SK-N-SH (cell line): ENCODE results near the gene NEBL. TPM values are rescaled to one million over a fixed set of nuclear protein-coding genes. Genes with fewer than 3 reads are reported as not detected.

ENCODE experiments used
- CTCF ChIA-PET: fragments of 300-600, 350-600 bp; formaldehyde crosslinking; extraction: SDS; loops from one replicate; lab custom pipeline; 2021; lab: Yijun Ruan, JAX
- POLR2A ChIA-PET: fragments of 350-600 bp; sonication (Branson Sonifier 250); formaldehyde crosslinking; extraction: SDS; loops from one replicate; lab custom pipeline; 2020; ENCODE audit warnings: antibody characterized with exemption, inconsistent platforms; lab: Yijun Ruan, JAX
- DNase-seq: peaks from one replicate; pipeline ENCODE4 v3.0.0; 2012
- H2AFZ ChIP-seq: fragments of 200-600 bp; sonication (generic); 2 replicates; pipeline ENCODE4 v1.8.1; 2016; ENCODE audit warnings: antibody characterized with exemption, mild to moderate bottlenecking, low read depth
- H3F3A ChIP-seq: fragments of 200-600 bp; sonication (generic); replicated peaks from 2 replicates; pipeline ENCODE3; 2016; ENCODE audit warnings: antibody characterized with exemption, mild to moderate bottlenecking; ENCODE audit not compliant: insufficient read depth
- H3K27ac ChIP-seq, 2 experiments: fragments of 200-500 bp in 1 of 2; fragments of 200-600 bp in 1 of 2; sonication (Bioruptor generic) in 1 of 2; sonication (generic), shearing (Covaris generic) in 1 of 2; 2 replicates each; pipeline versions ENCODE4 v1.5.1 to v1.6.1; 2014 to 2016; ENCODE audit warnings: low read depth in 2 of 2, inconsistent platforms in 1 of 2, low read length in 1 of 2, mild to moderate bottlenecking in 1 of 2, mixed read lengths in 1 of 2
- H3K27me3 ChIP-seq: fragments of 200-600 bp; sonication (generic), shearing (Covaris generic); 2 replicates; pipeline ENCODE4 v1.6.1; 2016; ENCODE audit warnings: mixed run types; ENCODE audit not compliant: insufficient read depth
- H3K36me3 ChIP-seq, 2 experiments: fragments of 200-500 bp in 1 of 2; fragments of 200-600 bp in 1 of 2; sonication (Bioruptor generic) in 1 of 2; sonication (generic) in 1 of 2; replicated peaks in 1 of 2; 2 replicates each; pipeline versions ENCODE3 to v1.5.1; 2014 to 2016; ENCODE audit warnings: low read length in 1 of 2, mild to moderate bottlenecking in 1 of 2; ENCODE audit not compliant: insufficient read depth in 2 of 2, control insufficient read depth in 1 of 2
- H3K4me1 ChIP-seq, 2 experiments: fragments of 200-500 bp in 1 of 2; fragments of 200-600 bp in 1 of 2; sonication (Bioruptor generic) in 1 of 2; sonication (generic), shearing (Covaris generic) in 1 of 2; 2 replicates each; pipeline versions ENCODE4 v1.5.1 to v1.6.1; 2014 to 2016; ENCODE audit warnings: low read depth in 1 of 2, low read length in 1 of 2, mixed run types in 1 of 2; ENCODE audit not compliant: insufficient read depth in 2 of 2, control insufficient read depth in 1 of 2
- H3K4me2 ChIP-seq: fragments of 200-600 bp; sonication (generic), shearing (Covaris generic); 2 replicates; pipeline ENCODE4 v1.6.1; 2017; ENCODE audit warnings: mixed run types
- H3K4me3 ChIP-seq, 2 experiments: fragments of 200-500 bp in 1 of 2; fragments of 200-600 bp in 1 of 2; sonication (Bioruptor generic) in 1 of 2; sonication (generic), shearing (Covaris generic) in 1 of 2; 2 replicates each; pipeline versions ENCODE4 v1.5.1 to v1.8.1; 2014 to 2016; ENCODE audit warnings: low read depth in 2 of 2, inconsistent platforms in 1 of 2, low read length in 1 of 2, mild to moderate bottlenecking in 1 of 2, mixed read lengths in 1 of 2, moderate library complexity in 1 of 2
- H3K79me2 ChIP-seq: fragments of 200-600 bp; sonication (generic); 2 replicates; pipeline ENCODE4 v1.8.1; 2017; ENCODE audit warnings: mild to moderate bottlenecking; ENCODE audit not compliant: insufficient read depth
- H3K9ac ChIP-seq: fragments of 200-600 bp; sonication (generic); 2 replicates; pipeline ENCODE4 v1.6.1; 2017; ENCODE audit warnings: mixed run types
- H3K9me2 ChIP-seq: fragments of 200-600 bp; sonication (generic); 2 replicates; pipeline ENCODE4 v1.6.1; 2017; ENCODE audit warnings: mixed run types
- H3K9me3 ChIP-seq: fragments of 200-600 bp; sonication (generic); 2 replicates; pipeline ENCODE4 v1.6.1; 2017; ENCODE audit warnings: mixed run types, mild to moderate bottlenecking, moderate library complexity
- H4K20me1 ChIP-seq: fragments of 200-600 bp; sonication (generic); 2 replicates; pipeline ENCODE4 v1.6.1; 2017; ENCODE audit warnings: mild to moderate bottlenecking, mixed run types; ENCODE audit not compliant: insufficient read depth
- ELF1 ChIP-seq: IDR thresholded peaks from 2 replicates; pipeline ENCODE4 v1.4.0; 2012
- FOSL2 ChIP-seq: IDR thresholded peaks from 2 replicates; pipeline ENCODE4 v1.4.0; 2012; ENCODE audit warnings: low read depth, mild to moderate bottlenecking, moderate library complexity, borderline replicate concordance
- GATA2 ChIP-seq: sonication (generic); formaldehyde crosslinking; IDR thresholded peaks from 2 replicates; pipeline ENCODE4 v1.5.0; 2020; ENCODE audit warnings: mild to moderate bottlenecking, missing genetic modification reagents
- NFIC ChIP-seq: IDR thresholded peaks from 2 replicates; pipeline ENCODE4 v1.4.0; 2012; ENCODE audit warnings: borderline replicate concordance
- SIN3A ChIP-seq: IDR thresholded peaks from 2 replicates; pipeline ENCODE4 v1.6.1; 2012; ENCODE audit warnings: low read depth, mild to moderate bottlenecking, low read length, moderate library complexity, borderline replicate concordance
- SMC3 ChIP-seq: IDR thresholded peaks from 2 replicates; pipeline ENCODE4 v1.6.1; 2012; ENCODE audit warnings: low read depth, low read length, improper control_type of control experiment
- TAF1 ChIP-seq: IDR thresholded peaks from 2 replicates; pipeline ENCODE4 v1.6.1; 2012; ENCODE audit warnings: low read depth, mild to moderate bottlenecking, low read length, moderate library complexity, borderline replicate concordance
- TEAD4 ChIP-seq: IDR thresholded peaks from 2 replicates; pipeline ENCODE4 v1.4.0; 2012; ENCODE audit warnings: mild to moderate bottlenecking, borderline replicate concordance; ENCODE audit not compliant: insufficient read depth
- YY1 ChIP-seq: IDR thresholded peaks from 2 replicates; pipeline ENCODE4 v1.4.0; 2012; ENCODE audit warnings: low read depth, mild to moderate bottlenecking
- WGBS: methylation state at CpG from one replicate; pipeline ENCODE4 v1.1.6; 2017; ENCODE audit warnings: low lambda C conversion rate; 5-methylcytosine and 5-hydroxymethylcytosine counted together
- polyA plus RNA-seq, 3 experiments: library from polyadenylated mRNA; depleted of rRNA; stranded (reverse); fragments of >200 nt; gene quantifications; 2 replicates each; pipeline ENCODE4 v1.2.3, GENCODE V29; 2012
- TF ChIP-seq, protein P1 (sequence below): IDR thresholded peaks from 2 replicates; pipeline ENCODE4 v1.6.1; 2012; ENCODE audit warnings: mild to moderate bottlenecking, low read depth, low read length, moderate library complexity
- TF ChIP-seq, protein P2 (sequence below): fragments of 150-350 bp; IDR thresholded peaks from 2 replicates; pipeline ENCODE4 v1.6.1; 2016; ENCODE audit warnings: mild to moderate bottlenecking, low read depth, low read length
- TF ChIP-seq, protein P3 (sequence below): IDR thresholded peaks from 2 replicates; pipeline ENCODE4 v1.4.0; 2012; ENCODE audit warnings: low read depth
- TF ChIP-seq, protein P4 (sequence below): fragments of 200-600 bp; sonication (generic); IDR thresholded peaks from 2 replicates; pipeline ENCODE4 v1.6.1; 2017; ENCODE audit warnings: antibody characterized with exemption, mild to moderate bottlenecking, moderate library complexity
- TF ChIP-seq, protein P5 (sequence below): IDR thresholded peaks from 2 replicates; pipeline ENCODE4 v1.4.0; 2012; ENCODE audit warnings: low read depth, borderline replicate concordance
- TF ChIP-seq, protein P6 (sequence below): fragments of 150-350 bp; IDR thresholded peaks from 2 replicates; pipeline ENCODE4 v1.6.1; 2017; ENCODE audit warnings: antibody characterized with exemption, low read length, low read depth, borderline replicate concordance

The NEBL gene
- polyA plus RNA-seq, 1 of the 3 experiments (the other 2 are of a cell fraction), result 0.58 TPM

DNA sequence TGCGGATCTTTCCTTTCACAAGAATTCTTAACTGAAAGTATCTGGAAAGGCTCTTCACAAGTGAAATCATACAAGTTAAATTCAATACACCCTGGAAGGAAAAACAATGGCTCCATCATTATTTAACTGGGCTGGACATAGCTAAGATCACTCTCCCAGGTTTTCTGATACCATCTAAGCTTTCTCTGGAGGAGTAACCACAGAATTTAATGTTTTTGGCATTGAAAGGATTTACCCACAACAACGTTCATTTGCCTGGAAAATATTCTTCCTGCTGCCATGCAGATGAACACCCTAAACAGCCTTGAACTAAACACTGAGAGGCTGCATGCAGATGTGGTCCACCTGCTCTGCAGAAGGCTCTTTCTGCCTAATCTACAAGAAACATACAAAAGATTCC, 4.3 kb downstream of the NEBL start:
- no peaks in the 10 kb centered on the region for H3K79me2 ChIP-seq
- POLR2A ChIA-PET, result no interaction called here
- H3K4me2 ChIP-seq, result no peak overlapping the region
- no peaks in the 10 kb centered on the region for H3F3A ChIP-seq
- no peak overlapping the region for H3K9ac ChIP-seq
- no peaks in the 10 kb centered on the region for H4K20me1 ChIP-seq
- H3K4me1 ChIP-seq, result peaks cover 0 to 51% of the 10 kb centered on the region in 2 experiments; a peak in 2 of 4 replicates
- DNase-seq, result no peak
- TF ChIP-seq GATA2 (CRISPR knock-in tag) (no peak), TAF1 (no peak), ELF1 (no peak), FOSL2 (no peak), SIN3A (no peak), SMC3 (no peak), TEAD4 (no peak), NFIC (no peak), YY1 (no peak)
- TF ChIP-seq, protein P1, sequence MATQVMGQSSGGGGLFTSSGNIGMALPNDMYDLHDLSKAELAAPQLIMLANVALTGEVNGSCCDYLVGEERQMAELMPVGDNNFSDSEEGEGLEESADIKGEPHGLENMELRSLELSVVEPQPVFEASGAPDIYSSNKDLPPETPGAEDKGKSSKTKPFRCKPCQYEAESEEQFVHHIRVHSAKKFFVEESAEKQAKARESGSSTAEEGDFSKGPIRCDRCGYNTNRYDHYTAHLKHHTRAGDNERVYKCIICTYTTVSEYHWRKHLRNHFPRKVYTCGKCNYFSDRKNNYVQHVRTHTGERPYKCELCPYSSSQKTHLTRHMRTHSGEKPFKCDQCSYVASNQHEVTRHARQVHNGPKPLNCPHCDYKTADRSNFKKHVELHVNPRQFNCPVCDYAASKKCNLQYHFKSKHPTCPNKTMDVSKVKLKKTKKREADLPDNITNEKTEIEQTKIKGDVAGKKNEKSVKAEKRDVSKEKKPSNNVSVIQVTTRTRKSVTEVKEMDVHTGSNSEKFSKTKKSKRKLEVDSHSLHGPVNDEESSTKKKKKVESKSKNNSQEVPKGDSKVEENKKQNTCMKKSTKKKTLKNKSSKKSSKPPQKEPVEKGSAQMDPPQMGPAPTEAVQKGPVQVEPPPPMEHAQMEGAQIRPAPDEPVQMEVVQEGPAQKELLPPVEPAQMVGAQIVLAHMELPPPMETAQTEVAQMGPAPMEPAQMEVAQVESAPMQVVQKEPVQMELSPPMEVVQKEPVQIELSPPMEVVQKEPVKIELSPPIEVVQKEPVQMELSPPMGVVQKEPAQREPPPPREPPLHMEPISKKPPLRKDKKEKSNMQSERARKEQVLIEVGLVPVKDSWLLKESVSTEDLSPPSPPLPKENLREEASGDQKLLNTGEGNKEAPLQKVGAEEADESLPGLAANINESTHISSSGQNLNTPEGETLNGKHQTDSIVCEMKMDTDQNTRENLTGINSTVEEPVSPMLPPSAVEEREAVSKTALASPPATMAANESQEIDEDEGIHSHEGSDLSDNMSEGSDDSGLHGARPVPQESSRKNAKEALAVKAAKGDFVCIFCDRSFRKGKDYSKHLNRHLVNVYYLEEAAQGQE, result no peak
- TF ChIP-seq, protein P2, sequence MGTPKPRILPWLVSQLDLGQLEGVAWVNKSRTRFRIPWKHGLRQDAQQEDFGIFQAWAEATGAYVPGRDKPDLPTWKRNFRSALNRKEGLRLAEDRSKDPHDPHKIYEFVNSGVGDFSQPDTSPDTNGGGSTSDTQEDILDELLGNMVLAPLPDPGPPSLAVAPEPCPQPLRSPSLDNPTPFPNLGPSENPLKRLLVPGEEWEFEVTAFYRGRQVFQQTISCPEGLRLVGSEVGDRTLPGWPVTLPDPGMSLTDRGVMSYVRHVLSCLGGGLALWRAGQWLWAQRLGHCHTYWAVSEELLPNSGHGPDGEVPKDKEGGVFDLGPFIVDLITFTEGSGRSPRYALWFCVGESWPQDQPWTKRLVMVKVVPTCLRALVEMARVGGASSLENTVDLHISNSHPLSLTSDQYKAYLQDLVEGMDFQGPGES, result no peak
- TF ChIP-seq, protein P3, sequence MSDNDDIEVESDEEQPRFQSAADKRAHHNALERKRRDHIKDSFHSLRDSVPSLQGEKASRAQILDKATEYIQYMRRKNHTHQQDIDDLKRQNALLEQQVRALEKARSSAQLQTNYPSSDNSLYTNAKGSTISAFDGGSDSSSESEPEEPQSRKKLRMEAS, result no peak
- TF ChIP-seq, protein P4, sequence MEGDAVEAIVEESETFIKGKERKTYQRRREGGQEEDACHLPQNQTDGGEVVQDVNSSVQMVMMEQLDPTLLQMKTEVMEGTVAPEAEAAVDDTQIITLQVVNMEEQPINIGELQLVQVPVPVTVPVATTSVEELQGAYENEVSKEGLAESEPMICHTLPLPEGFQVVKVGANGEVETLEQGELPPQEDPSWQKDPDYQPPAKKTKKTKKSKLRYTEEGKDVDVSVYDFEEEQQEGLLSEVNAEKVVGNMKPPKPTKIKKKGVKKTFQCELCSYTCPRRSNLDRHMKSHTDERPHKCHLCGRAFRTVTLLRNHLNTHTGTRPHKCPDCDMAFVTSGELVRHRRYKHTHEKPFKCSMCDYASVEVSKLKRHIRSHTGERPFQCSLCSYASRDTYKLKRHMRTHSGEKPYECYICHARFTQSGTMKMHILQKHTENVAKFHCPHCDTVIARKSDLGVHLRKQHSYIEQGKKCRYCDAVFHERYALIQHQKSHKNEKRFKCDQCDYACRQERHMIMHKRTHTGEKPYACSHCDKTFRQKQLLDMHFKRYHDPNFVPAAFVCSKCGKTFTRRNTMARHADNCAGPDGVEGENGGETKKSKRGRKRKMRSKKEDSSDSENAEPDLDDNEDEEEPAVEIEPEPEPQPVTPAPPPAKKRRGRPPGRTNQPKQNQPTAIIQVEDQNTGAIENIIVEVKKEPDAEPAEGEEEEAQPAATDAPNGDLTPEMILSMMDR, result no peak
- TF ChIP-seq, protein P5, sequence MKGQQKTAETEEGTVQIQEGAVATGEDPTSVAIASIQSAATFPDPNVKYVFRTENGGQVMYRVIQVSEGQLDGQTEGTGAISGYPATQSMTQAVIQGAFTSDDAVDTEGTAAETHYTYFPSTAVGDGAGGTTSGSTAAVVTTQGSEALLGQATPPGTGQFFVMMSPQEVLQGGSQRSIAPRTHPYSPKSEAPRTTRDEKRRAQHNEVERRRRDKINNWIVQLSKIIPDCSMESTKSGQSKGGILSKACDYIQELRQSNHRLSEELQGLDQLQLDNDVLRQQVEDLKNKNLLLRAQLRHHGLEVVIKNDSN, result no peak
- TF ChIP-seq, protein P6, sequence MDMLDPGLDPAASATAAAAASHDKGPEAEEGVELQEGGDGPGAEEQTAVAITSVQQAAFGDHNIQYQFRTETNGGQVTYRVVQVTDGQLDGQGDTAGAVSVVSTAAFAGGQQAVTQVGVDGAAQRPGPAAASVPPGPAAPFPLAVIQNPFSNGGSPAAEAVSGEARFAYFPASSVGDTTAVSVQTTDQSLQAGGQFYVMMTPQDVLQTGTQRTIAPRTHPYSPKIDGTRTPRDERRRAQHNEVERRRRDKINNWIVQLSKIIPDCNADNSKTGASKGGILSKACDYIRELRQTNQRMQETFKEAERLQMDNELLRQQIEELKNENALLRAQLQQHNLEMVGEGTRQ, result no peak
- TF ChIP-seq, all 33 proteins: peak for 0
- Histone ChIP-seq H3K9me3 (no peaks in the 10 kb centered on the region), H3K36me3 (peaks cover 0 to 8% of the 10 kb centered on the region in 2 experiments), H2AFZ (no peak overlapping the region), H3K27me3 (no peaks in the 10 kb centered on the region), H3K9me2 (no peaks in the 10 kb centered on the region), H3K27ac (peak overlapping the region in 1 of 2 experiments; percentile 100; a peak in 2 of 4 replicates), H3K4me3 (no peak overlapping the region)
- CTCF ChIA-PET, result interaction anchor here (1.1 kb wide), 1 partner anchor 17 kb away, joined by 3 read pairs; no protein-coding TSS in a partner anchor
- WGBS, result 46% methylated on average over 2 of the region's 2 CpGs
